OCI-LY3 (cell line): ENCODE measurements around the gene MMP2.

Source experiments
- CTCF ChIP-seq: fragments of 200-600, 300-600 bp; sonication (generic); IDR thresholded peaks from 2 replicates; pipeline ENCODE4 v1.5.1; 2014; ENCODE audit warnings: antibody characterized with exemption, low read length, low read depth
- EZH2phosphoT487 ChIP-seq: fragments of 200-600 bp; shearing (Covaris generic); IDR thresholded peaks from 2 replicates; pipeline ENCODE4 v1.6.1; 2018; ENCODE audit warnings: antibody characterized with exemption, mixed run types, low read depth

GRCh38 chr16:55433030-55433429 is 46.0 kb upstream of the MMP2 start:
- TF ChIP-seq CTCF: no peak
- no peak for TF ChIP-seq EZH2phosphoT487
